ENCODE data around the gene NUP210L. TPM values are rescaled to one million over a fixed set of nuclear protein-coding genes. Genes with fewer than 3 reads are reported as not detected.

The NUP210L gene
- total and polyA plus RNA-seq, 2 of the 13 experiments (the other 11 are each of a cell fraction or from before 2014, with no cell fraction given), result not detected

GRCh38 chr1:153963030-153963849 is 191.6 kb downstream of the NUP210L start, which contains the start of gene SLC39A1 (continued):
- peak; percentile 85 for TF ChIP-seq THAP11 (CRISPR knock-in tag; IDR thresholded peaks at IDR 0.05)
- 0 out of 2 replicates have a peak, but pooled peaks have one; percentile 43 for TF ChIP-seq ZBTB7B (CRISPR knock-in tag; IDR thresholded peaks at IDR 0.05)
- TF ChIP-seq ZNF232 (CRISPR knock-in tag; IDR thresholded peaks at IDR 0.05; ENCODE audit: borderline replicate concordance), result peak; percentile 60; the same call in 1 of the 2 replicates
- TF ChIP-seq ZNF687 (CRISPR knock-in tag; IDR thresholded peaks at IDR 0.05), result peak; percentile 71
- 0 out of 2 replicates have a peak, but pooled peaks have one; percentile 48 for TF ChIP-seq MEF2D (CRISPR knock-in tag; IDR thresholded peaks at IDR 0.05)
- TF ChIP-seq BRD4 (CRISPR knock-in tag; IDR thresholded peaks at IDR 0.05), result no peak
- TF ChIP-seq ZNF33B (CRISPR knock-in tag; IDR thresholded peaks at IDR 0.05), result peak; percentile 30; the same call in 1 of the 2 replicates
- peak; percentile 22; the same call in 1 of the 2 replicates for TF ChIP-seq MXD3 (CRISPR knock-in tag; IDR thresholded peaks at IDR 0.05)
- TF ChIP-seq THAP8 (CRISPR knock-in tag; IDR thresholded peaks at IDR 0.05; ENCODE audit: borderline replicate concordance), result no peak
- TF ChIP-seq ZNF468 (CRISPR knock-in tag; IDR thresholded peaks at IDR 0.05), result no peak
- TF ChIP-seq POLR2G (IDR thresholded peaks at IDR 0.05; ENCODE audit: low read depth, low read length), result peak; percentile 72
- peak; percentile 83; the same call in 1 of the 2 replicates for TF ChIP-seq NCOA1 (CRISPR knock-in tag; IDR thresholded peaks at IDR 0.05)
- no peak for TF ChIP-seq ZNF557 (CRISPR knock-in tag; IDR thresholded peaks at IDR 0.05)
- peak; percentile 44; the same call in 1 of the 2 replicates for TF ChIP-seq ZSCAN20 (CRISPR knock-in tag; IDR thresholded peaks at IDR 0.05; ENCODE audit: borderline replicate concordance)
- no peak for TF ChIP-seq ZNF292 (CRISPR knock-in tag; IDR thresholded peaks at IDR 0.05; ENCODE audit: borderline replicate concordance, low read depth)
- 0 out of 2 replicates have a peak, but pooled peaks have one; percentile 26 for TF ChIP-seq HMGXB3 (CRISPR knock-in tag; IDR thresholded peaks at IDR 0.05; ENCODE audit: borderline replicate concordance)
- 0 out of 2 replicates have a peak, but pooled peaks have one; percentile 31 for TF ChIP-seq ZNF761 (CRISPR knock-in tag; conservative IDR thresholded peaks at IDR 0.05)
- TF ChIP-seq RXRA (CRISPR knock-in tag; IDR thresholded peaks at IDR 0.05), result no peak

Measured in HepG2 (cell line).